Measurements from ENCODE around the gene IFRD2. TPM values are rescaled to one million over a fixed set of nuclear protein-coding genes. Genes with fewer than 3 reads are reported as not detected.

IFRD2 gene
- total and polyA plus RNA-seq, 2 of the 8 experiments (the other 6 are each of a cell fraction or from before 2014, with no cell fraction given) = 76.7 to 88.8 TPM

DNA sequence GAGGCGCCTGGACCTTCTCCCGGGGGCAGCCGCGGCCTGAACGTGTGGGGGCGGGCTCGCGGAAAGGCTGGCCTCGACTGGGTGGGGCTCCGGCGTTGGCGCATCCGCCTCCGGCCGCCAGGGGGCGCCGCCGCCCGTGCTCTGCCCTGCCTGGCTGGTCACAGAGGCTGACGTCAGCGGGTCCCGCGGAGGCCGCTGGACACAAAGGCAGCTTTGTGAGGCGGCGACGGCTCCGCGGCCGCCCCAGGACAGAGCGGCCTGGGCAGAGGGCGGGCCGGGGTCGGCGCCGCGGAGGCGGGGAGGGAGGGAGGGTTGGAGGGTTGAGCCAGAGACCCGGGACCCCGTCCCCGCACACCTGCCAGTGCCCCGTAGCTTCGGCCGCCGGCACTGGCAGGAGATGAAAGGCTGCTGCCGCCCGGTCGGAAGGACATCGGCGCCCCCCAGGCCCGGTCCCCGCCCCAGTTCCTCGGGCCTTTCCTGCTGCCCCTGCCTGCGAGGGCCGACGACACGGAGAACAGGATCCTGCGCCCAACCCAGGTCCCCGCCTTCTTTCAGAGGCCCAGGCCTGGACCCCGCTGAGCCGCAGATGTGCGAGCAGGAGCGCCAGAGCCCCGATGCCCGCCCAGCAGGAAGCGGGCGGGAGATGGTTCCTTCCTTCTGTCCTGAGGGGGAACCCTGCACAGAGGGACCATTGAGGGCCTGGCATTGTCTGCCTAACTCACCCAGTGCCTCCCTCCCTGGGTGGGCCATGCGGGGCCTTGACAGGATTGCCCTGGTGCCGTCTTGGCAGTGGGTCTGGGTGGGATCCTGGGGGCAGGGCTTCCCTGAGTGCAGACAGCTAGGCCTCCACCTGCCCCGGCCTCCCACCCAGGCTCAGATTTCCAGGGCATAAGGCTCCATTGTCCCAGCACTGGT is 31.9 kb downstream of the IFRD2 start (continued):
- TF ChIP-seq, protein P1, sequence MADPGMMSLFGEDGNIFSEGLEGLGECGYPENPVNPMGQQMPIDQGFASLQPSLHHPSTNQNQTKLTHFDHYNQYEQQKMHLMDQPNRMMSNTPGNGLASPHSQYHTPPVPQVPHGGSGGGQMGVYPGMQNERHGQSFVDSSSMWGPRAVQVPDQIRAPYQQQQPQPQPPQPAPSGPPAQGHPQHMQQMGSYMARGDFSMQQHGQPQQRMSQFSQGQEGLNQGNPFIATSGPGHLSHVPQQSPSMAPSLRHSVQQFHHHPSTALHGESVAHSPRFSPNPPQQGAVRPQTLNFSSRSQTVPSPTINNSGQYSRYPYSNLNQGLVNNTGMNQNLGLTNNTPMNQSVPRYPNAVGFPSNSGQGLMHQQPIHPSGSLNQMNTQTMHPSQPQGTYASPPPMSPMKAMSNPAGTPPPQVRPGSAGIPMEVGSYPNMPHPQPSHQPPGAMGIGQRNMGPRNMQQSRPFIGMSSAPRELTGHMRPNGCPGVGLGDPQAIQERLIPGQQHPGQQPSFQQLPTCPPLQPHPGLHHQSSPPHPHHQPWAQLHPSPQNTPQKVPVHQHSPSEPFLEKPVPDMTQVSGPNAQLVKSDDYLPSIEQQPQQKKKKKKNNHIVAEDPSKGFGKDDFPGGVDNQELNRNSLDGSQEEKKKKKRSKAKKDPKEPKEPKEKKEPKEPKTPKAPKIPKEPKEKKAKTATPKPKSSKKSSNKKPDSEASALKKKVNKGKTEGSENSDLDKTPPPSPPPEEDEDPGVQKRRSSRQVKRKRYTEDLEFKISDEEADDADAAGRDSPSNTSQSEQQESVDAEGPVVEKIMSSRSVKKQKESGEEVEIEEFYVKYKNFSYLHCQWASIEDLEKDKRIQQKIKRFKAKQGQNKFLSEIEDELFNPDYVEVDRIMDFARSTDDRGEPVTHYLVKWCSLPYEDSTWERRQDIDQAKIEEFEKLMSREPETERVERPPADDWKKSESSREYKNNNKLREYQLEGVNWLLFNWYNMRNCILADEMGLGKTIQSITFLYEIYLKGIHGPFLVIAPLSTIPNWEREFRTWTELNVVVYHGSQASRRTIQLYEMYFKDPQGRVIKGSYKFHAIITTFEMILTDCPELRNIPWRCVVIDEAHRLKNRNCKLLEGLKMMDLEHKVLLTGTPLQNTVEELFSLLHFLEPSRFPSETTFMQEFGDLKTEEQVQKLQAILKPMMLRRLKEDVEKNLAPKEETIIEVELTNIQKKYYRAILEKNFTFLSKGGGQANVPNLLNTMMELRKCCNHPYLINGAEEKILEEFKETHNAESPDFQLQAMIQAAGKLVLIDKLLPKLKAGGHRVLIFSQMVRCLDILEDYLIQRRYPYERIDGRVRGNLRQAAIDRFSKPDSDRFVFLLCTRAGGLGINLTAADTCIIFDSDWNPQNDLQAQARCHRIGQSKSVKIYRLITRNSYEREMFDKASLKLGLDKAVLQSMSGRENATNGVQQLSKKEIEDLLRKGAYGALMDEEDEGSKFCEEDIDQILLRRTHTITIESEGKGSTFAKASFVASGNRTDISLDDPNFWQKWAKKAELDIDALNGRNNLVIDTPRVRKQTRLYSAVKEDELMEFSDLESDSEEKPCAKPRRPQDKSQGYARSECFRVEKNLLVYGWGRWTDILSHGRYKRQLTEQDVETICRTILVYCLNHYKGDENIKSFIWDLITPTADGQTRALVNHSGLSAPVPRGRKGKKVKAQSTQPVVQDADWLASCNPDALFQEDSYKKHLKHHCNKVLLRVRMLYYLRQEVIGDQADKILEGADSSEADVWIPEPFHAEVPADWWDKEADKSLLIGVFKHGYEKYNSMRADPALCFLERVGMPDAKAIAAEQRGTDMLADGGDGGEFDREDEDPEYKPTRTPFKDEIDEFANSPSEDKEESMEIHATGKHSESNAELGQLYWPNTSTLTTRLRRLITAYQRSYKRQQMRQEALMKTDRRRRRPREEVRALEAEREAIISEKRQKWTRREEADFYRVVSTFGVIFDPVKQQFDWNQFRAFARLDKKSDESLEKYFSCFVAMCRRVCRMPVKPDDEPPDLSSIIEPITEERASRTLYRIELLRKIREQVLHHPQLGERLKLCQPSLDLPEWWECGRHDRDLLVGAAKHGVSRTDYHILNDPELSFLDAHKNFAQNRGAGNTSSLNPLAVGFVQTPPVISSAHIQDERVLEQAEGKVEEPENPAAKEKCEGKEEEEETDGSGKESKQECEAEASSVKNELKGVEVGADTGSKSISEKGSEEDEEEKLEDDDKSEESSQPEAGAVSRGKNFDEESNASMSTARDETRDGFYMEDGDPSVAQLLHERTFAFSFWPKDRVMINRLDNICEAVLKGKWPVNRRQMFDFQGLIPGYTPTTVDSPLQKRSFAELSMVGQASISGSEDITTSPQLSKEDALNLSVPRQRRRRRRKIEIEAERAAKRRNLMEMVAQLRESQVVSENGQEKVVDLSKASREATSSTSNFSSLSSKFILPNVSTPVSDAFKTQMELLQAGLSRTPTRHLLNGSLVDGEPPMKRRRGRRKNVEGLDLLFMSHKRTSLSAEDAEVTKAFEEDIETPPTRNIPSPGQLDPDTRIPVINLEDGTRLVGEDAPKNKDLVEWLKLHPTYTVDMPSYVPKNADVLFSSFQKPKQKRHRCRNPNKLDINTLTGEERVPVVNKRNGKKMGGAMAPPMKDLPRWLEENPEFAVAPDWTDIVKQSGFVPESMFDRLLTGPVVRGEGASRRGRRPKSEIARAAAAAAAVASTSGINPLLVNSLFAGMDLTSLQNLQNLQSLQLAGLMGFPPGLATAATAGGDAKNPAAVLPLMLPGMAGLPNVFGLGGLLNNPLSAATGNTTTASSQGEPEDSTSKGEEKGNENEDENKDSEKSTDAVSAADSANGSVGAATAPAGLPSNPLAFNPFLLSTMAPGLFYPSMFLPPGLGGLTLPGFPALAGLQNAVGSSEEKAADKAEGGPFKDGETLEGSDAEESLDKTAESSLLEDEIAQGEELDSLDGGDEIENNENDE (IDR thresholded peaks at IDR 0.05; ENCODE audit: insufficient replicate concordance, low read length) = no peak
- TF ChIP-seq EP300 (IDR thresholded peaks at IDR 0.05; ENCODE audit: borderline replicate concordance in 1 of 2, low read depth in 2 of 2, low read length in 2 of 2) = peak in 1 of 2 experiments; percentile 9; a peak in 1 of 3 replicates
- TF ChIP-seq CEBPB (IDR thresholded peaks at IDR 0.05; ENCODE audit: low read depth, low read length) = no peak
- 0 out of 4 replicates have a peak, but pooled peaks of 1 of the 2 experiments have one; percentile 2 for TF ChIP-seq SIN3A (conservative IDR thresholded peaks at IDR 0.05 in 1 of 2, IDR thresholded peaks at IDR 0.05 in 1 of 2; ENCODE audit: low read depth in 1 of 2, low read length in 2 of 2)
- no peak for TF ChIP-seq SRF (IDR thresholded peaks at IDR 0.05; ENCODE audit: low read depth, low read length)
- TF ChIP-seq CREB1 (IDR thresholded peaks at IDR 0.05) = peak; percentile 87
- TF ChIP-seq BACH1 (IDR thresholded peaks at IDR 0.05; ENCODE audit: low read length) = peak; percentile 32; the same call in 1 of the 2 replicates
- no peak for TF ChIP-seq HDAC6 (IDR thresholded peaks at IDR 0.05; ENCODE audit: low read depth, low read length)
- TF ChIP-seq CHD2 (IDR thresholded peaks at IDR 0.05; ENCODE audit: low read length) = peak; percentile 21; the same call in 1 of the 2 replicates

Data from H1 (cell line).